K562 (cell line): ENCODE results near the gene CYBRD1. TPM values are rescaled to one million over a fixed set of nuclear protein-coding genes. Genes with fewer than 3 reads are reported as not detected.

Experiments used
- ATF7 ChIP-seq: fragments of 450-650 bp; IDR thresholded peaks from 2 replicates; pipeline ENCODE4 v1.7.1; 2014; ENCODE audit warnings: mild to moderate bottlenecking, moderate library complexity
- E2F6 ChIP-seq, 2 experiments: IDR thresholded peaks; 2 replicates each; pipeline ENCODE4 v1.6.1; 2011; ENCODE audit warnings: borderline replicate concordance in 1 of 2, control low read depth in 1 of 2, low read depth in 1 of 2, low read length in 1 of 2, mild to moderate bottlenecking in 1 of 2, mixed read lengths in 1 of 2, moderate library complexity in 1 of 2; ENCODE audit not compliant: insufficient read depth in 1 of 2, insufficient read length in 1 of 2, poor library complexity in 1 of 2, severe bottlenecking in 1 of 2; ENCODE audit errors: extremely low read depth in 1 of 2
- ETV5 ChIP-seq: sonication (generic); formaldehyde crosslinking; IDR thresholded peaks from 2 replicates; pipeline ENCODE4 v1.4.0; 2020; ENCODE audit warnings: low read depth, mild to moderate bottlenecking, missing genetic modification reagents
- GATAD2A ChIP-seq: fragments of 450-650 bp; IDR thresholded peaks from 2 replicates; pipeline ENCODE4 v1.6.1; 2017
- JUND ChIP-seq, 2 experiments: IDR thresholded peaks; 2 replicates in 1 of 2; 3 replicates in 1 of 2; pipeline ENCODE4 v1.6.1; 2011; ENCODE audit warnings: borderline replicate concordance in 2 of 2, low read depth in 2 of 2, low read length in 2 of 2, improper control_type of control experiment in 1 of 2, missing biosample characterization in 1 of 2, missing genetic modification characterization in 1 of 2, missing genetic modification reagents in 1 of 2
- MITF ChIP-seq: IDR thresholded peaks from 2 replicates; pipeline ENCODE4 v1.6.1; 2014; ENCODE audit warnings: antibody characterized with exemption
- MNT ChIP-seq, 2 experiments: fragments of 450-650 bp; conservative IDR thresholded peaks; 2 replicates each; pipeline ENCODE4 v1.6.1; 2017; ENCODE audit warnings: mild to moderate bottlenecking in 2 of 2, moderate library complexity in 2 of 2
- RBFOX2 ChIP-seq: fragments of 200-400 bp; formaldehyde crosslinking; IDR thresholded peaks from 2 replicates; pipeline ENCODE4 v1.6.1; 2017; ENCODE audit warnings: low read depth, mild to moderate bottlenecking, low read length, moderate library complexity
- RBM14 ChIP-seq: fragments of 200-400 bp; formaldehyde crosslinking; IDR thresholded peaks from 2 replicates; pipeline ENCODE4 v1.6.1; 2018; ENCODE audit warnings: low read depth, mild to moderate bottlenecking, low read length, moderate library complexity, borderline replicate concordance; ENCODE audit not compliant: insufficient read depth
- SMAD3 ChIP-seq: fragments of 450-650 bp; formaldehyde crosslinking; conservative IDR thresholded peaks from 2 replicates; pipeline ENCODE4 v1.4.0; 2020; ENCODE audit warnings: mild to moderate bottlenecking
- THRAP3 ChIP-seq: fragments of 450-650 bp; IDR thresholded peaks from 2 replicates; pipeline ENCODE4 v1.6.1; 2016; ENCODE audit warnings: mild to moderate bottlenecking, inconsistent platforms, borderline replicate concordance
- UBTF ChIP-seq, 2 experiments: IDR thresholded peaks; 2 replicates each; pipeline ENCODE4 v1.6.1; 2012; ENCODE audit warnings: improper control_type of control experiment in 2 of 2, low read depth in 2 of 2, low read length in 2 of 2, borderline replicate concordance in 1 of 2
- ZBTB26 ChIP-seq: fragments of 450-650 bp; formaldehyde crosslinking; IDR thresholded peaks from 2 replicates; pipeline ENCODE4 v1.4.0; 2022; ENCODE audit warnings: missing genetic modification characterization
- ZNF398 ChIP-seq: fragments of 250-450 bp; sonication (Bioruptor Pico); IDR thresholded peaks from 2 replicates; pipeline ENCODE4 v1.8.0; 2021; ENCODE audit warnings: moderate library complexity, mild to moderate bottlenecking, inconsistent platforms
- ZNF699 ChIP-seq: fragments of 250-450 bp; sonication (Bioruptor Pico); IDR thresholded peaks from 2 replicates; pipeline ENCODE4 v1.8.0; 2021; ENCODE audit warnings: mild to moderate bottlenecking, moderate library complexity; ENCODE audit not compliant: insufficient replicate concordance
- ZSCAN29 ChIP-seq: fragments of 450-650 bp; IDR thresholded peaks from 2 replicates; pipeline ENCODE4 v1.6.1; 2017
- ZSCAN32 ChIP-seq: fragments of 450-650 bp; formaldehyde crosslinking; IDR thresholded peaks from 2 replicates; pipeline ENCODE4 v1.4.0; 2020; ENCODE audit warnings: mild to moderate bottlenecking, moderate library complexity
- polyA plus RNA-seq, 8 experiments: library from polyadenylated mRNA; depleted of rRNA in 4 of 8; stranded (reverse) in 5 of 8; unstranded in 3 of 8; fragments of >200 nt; fragmentation: Nextera tagmentation in 2 of 8; fragmentation: Illumina TruSeq in 1 of 8; extraction: Ambion mirVana in 2 of 8; extraction: Trizol in 1 of 8; gene quantifications; 2 replicates each; pipeline versions ENCODE4 v1.2.1 to v1.2.3, GENCODE V29; 2011 to 2014; ENCODE audit warnings: inconsistent platforms in 1 of 8, missing spikeins in 1 of 8
- total RNA-seq, 7 experiments: library from RNA; depleted of rRNA in 6 of 7; stranded (reverse); fragments of >200 nt in 6 of 7; fragmentation: Illumina TruSeq in 2 of 7; extraction: Trizol in 2 of 7; gene quantifications; 2 replicates each; pipeline versions ENCODE4 v1.2.1 to v1.2.3, GENCODE V29; 2011 to 2021; ENCODE audit warnings: low replicate concordance in 1 of 7

Gene CYBRD1
- total and polyA plus RNA-seq, 9 of the 15 experiments (the other 6 are each of a cell fraction or from before 2014, with no cell fraction given) = 9.6 to 22.4 (median 15.6) TPM

- no peak for TF ChIP-seq MITF
- TF ChIP-seq ATF7 = no peak
- TF ChIP-seq THRAP3 = no peak
- TF ChIP-seq JUND (IDR thresholded peaks at IDR 0.05; ENCODE audit: borderline replicate concordance, low read depth, low read length) = no peak
- no peak for TF ChIP-seq JUND (tag; IDR thresholded peaks at IDR 0.05; ENCODE audit: borderline replicate concordance, low read depth, low read length)
- peak in 1 of 2 experiments; percentile 91 for TF ChIP-seq E2F6 (IDR thresholded peaks at IDR 0.05; ENCODE audit: borderline replicate concordance in 1 of 2, extremely low read depth in 1 of 2, insufficient read depth in 1 of 2, insufficient read length in 1 of 2, low read depth in 1 of 2, low read length in 1 of 2, poor library complexity in 1 of 2, severe bottlenecking in 1 of 2)
- TF ChIP-seq ZNF699 = no peak
- peak; percentile 49 to 85; a peak in 2 of 4 replicates for TF ChIP-seq UBTF (IDR thresholded peaks at IDR 0.05; ENCODE audit: borderline replicate concordance in 1 of 2, low read depth in 2 of 2, low read length in 2 of 2)
- TF ChIP-seq ETV5 (CRISPR knock-in tag) = 0 out of 2 replicates have a peak, but pooled peaks have one; percentile 28
- TF ChIP-seq ZSCAN32 = no peak
- no peak for TF ChIP-seq MNT (conservative IDR thresholded peaks at IDR 0.05)
- TF ChIP-seq ZBTB26 (CRISPR knock-in tag) = no peak
- no peak for TF ChIP-seq ZSCAN29
- 0 out of 2 replicates have a peak, but pooled peaks have one; percentile 22 for TF ChIP-seq RBM14
- TF ChIP-seq RBFOX2 = peak; percentile 71
- TF ChIP-seq GATAD2A = 0 out of 2 replicates have a peak, but pooled peaks have one; percentile 56
- no peak for TF ChIP-seq SMAD3
- TF ChIP-seq ZNF398 = no peak
These were observed 464 bp downstream of the CYBRD1 start (continued) for GRCh38 chr2:171522788-171523087.
